HEK293T (cell line): Measurements from ENCODE around the gene NACC2.
A peak's percentile ranks its signal among the peaks of the same experiment; 100 is the strongest.

Source experiments
- CTCF ChIA-PET: fragments of 350-600 bp; formaldehyde crosslinking; extraction: SDS; loops from one replicate; lab custom pipeline; 2021; ENCODE audit warnings: antibody characterized with exemption, inconsistent platforms; lab: Yijun Ruan, JAX
- POLR2A ChIA-PET: fragments of 350-600 bp; formaldehyde crosslinking; extraction: SDS; loops from one replicate; lab custom pipeline; 2020; ENCODE audit warnings: antibody characterized with exemption, inconsistent platforms; lab: Yijun Ruan, JAX
- DNase-seq: peaks from one replicate; pipeline ENCODE4 v3.0.0; 2012; ENCODE audit warnings: mixed read lengths; ENCODE audit errors: extremely low spot score
- ARNT ChIP-seq: fragments of 450-650 bp; IDR thresholded peaks from 2 replicates; pipeline ENCODE4 v1.6.1; 2017; ENCODE audit warnings: mild to moderate bottlenecking
- BHLHE40 ChIP-seq: fragments of 450-650 bp; IDR thresholded peaks from 2 replicates; pipeline ENCODE4 v1.6.1; 2016; ENCODE audit warnings: mild to moderate bottlenecking, moderate library complexity, borderline replicate concordance
- CTBP1 ChIP-seq: fragments of 450-650 bp; IDR thresholded peaks from 2 replicates; pipeline ENCODE4 v1.6.1; 2016; ENCODE audit warnings: borderline replicate concordance
- ELF4 ChIP-seq: fragments of 450-650 bp; IDR thresholded peaks from 2 replicates; pipeline ENCODE4 v1.6.1; 2017; ENCODE audit warnings: antibody characterized with exemption
- FOXA1 ChIP-seq: fragments of 450-650 bp; IDR thresholded peaks from 2 replicates; pipeline ENCODE4 v1.6.1; 2016; ENCODE audit warnings: mild to moderate bottlenecking
- FOXK2 ChIP-seq: fragments of 450-650 bp; IDR thresholded peaks from 2 replicates; pipeline ENCODE4 v1.6.1; 2016; ENCODE audit warnings: mild to moderate bottlenecking
- FOXM1 ChIP-seq: fragments of 450-650 bp; IDR thresholded peaks from 2 replicates; pipeline ENCODE4 v1.6.1; 2017; ENCODE audit warnings: mild to moderate bottlenecking, borderline replicate concordance
- HDGF ChIP-seq: fragments of 450-650 bp; IDR thresholded peaks from 2 replicates; pipeline ENCODE4 v1.6.1; 2017; ENCODE audit warnings: antibody characterized with exemption, borderline replicate concordance
- L3MBTL2 ChIP-seq: fragments of 450-650 bp; conservative IDR thresholded peaks from 2 replicates; pipeline ENCODE4 v1.6.1; 2016; ENCODE audit warnings: mild to moderate bottlenecking
- LEF1 ChIP-seq: fragments of 450-650 bp; IDR thresholded peaks from 2 replicates; pipeline ENCODE4 v1.6.1; 2017; ENCODE audit warnings: mild to moderate bottlenecking, borderline replicate concordance
- NFRKB ChIP-seq: fragments of 450-650 bp; IDR thresholded peaks from 2 replicates; pipeline ENCODE4 v1.6.1; 2016; ENCODE audit warnings: mild to moderate bottlenecking, moderate library complexity
- PKNOX1 ChIP-seq: fragments of 450-650 bp; IDR thresholded peaks from 2 replicates; pipeline ENCODE4 v1.6.1; 2016
- SP1 ChIP-seq: fragments of 450-650 bp; IDR thresholded peaks from 2 replicates; pipeline ENCODE4 v1.6.1; 2017
- SUZ12 ChIP-seq: fragments of 450-650 bp; IDR thresholded peaks from 2 replicates; pipeline ENCODE4 v1.6.1; 2016; ENCODE audit warnings: mild to moderate bottlenecking
- TARDBP ChIP-seq: fragments of 450-650 bp; IDR thresholded peaks from 2 replicates; pipeline ENCODE4 v1.6.1; 2016
- ZNF384 ChIP-seq: fragments of 450-650 bp; IDR thresholded peaks from 2 replicates; pipeline ENCODE4 v1.6.1; 2016

NACC2 gene

GRCh38 chr9:136129176-136129575 lies 34.1 kb upstream of the NACC2 start:
- TF ChIP-seq SUZ12, result no peak
- no peak for TF ChIP-seq PKNOX1
- TF ChIP-seq FOXA1, result no peak
- no peak for TF ChIP-seq NFRKB
- TF ChIP-seq CTBP1, result no peak
- TF ChIP-seq HDGF, result no peak
- no peak for TF ChIP-seq FOXK2
- no peak for TF ChIP-seq FOXM1
- TF ChIP-seq ELF4, result no peak
- TF ChIP-seq SP1, result no peak
- no peak for TF ChIP-seq ARNT
- no peak for TF ChIP-seq BHLHE40
- TF ChIP-seq LEF1, result no peak
- TF ChIP-seq TARDBP, result no peak
- no peak for TF ChIP-seq L3MBTL2
- no peak for TF ChIP-seq ZNF384
- POLR2A ChIA-PET, result no interaction called here
- no peak for DNase-seq
- CTCF ChIA-PET, result interaction anchor here (1.5 kb wide), 1 partner anchor 10 kb away, joined by 6 read pairs; no protein-coding TSS in a partner anchor

- ChIA-PET CTCF (interaction anchor here (1.2 to 1.5 kb wide), 2 partner anchors 10 to 32 kb away, joined by 3 to 6 read pairs; no protein-coding TSS in a partner anchor), POLR2A (no interaction called here)
- TF ChIP-seq BHLHE40, result no peak
- TF ChIP-seq SUZ12, result no peak
- no peak for TF ChIP-seq LEF1
- no peak for TF ChIP-seq HDGF
- TF ChIP-seq PKNOX1, result no peak
- no peak for TF ChIP-seq L3MBTL2
- no peak for TF ChIP-seq CTBP1
- no peak for TF ChIP-seq ZNF384
- TF ChIP-seq FOXA1, result no peak
- no peak for DNase-seq
Observed at GRCh38 chr9:136128436-136128835, 33.3 kb upstream of the NACC2 start.

- TF ChIP-seq FOXA1 (no peak), FOXM1 (no peak), SP1 (no peak), CTBP1 (no peak), TARDBP (no peak), PKNOX1 (no peak), SUZ12 (no peak), L3MBTL2 (no peak), ZNF384 (no peak)
- DNase-seq, result no peak
- ChIA-PET POLR2A (no interaction called here), CTCF (no interaction called here)
Observed at GRCh38 chr9:136127313-136127712, 32.2 kb upstream of the NACC2 start.

- POLR2A ChIA-PET, result no interaction called here
- DNase-seq, result no peak
- TF ChIP-seq NFRKB (no peak), FOXA1 (no peak), CTBP1 (no peak), SP1 (no peak), SUZ12 (no peak), FOXK2 (no peak), PKNOX1 (no peak), LEF1 (no peak), BHLHE40 (no peak), L3MBTL2 (no peak), ZNF384 (no peak), FOXM1 (no peak), HDGF (no peak), TARDBP (no peak), ELF4 (no peak), ARNT (no peak)
- CTCF ChIA-PET, result no interaction called here
Observed at GRCh38 chr9:136124976-136125692, 30.0 kb upstream of the NACC2 start.

GRCh38 chr9:136122425-136123383 lies 27.6 kb upstream of the NACC2 start:
- TF ChIP-seq CTBP1, result no peak
- DNase-seq, result peak; percentile 69
- POLR2A ChIA-PET, result no interaction called here
- CTCF ChIA-PET, result interaction anchor here (0.5 to 2.3 kb wide), 8 partner anchors 11 to 164 kb away, joined by 3 to 12 read pairs (median 4); no protein-coding TSS in a partner anchor
